HG02938 (cell line): Measurements from ENCODE around the gene TTBK2.
"Not testable (repeated sequence)": the region's sequence is repeated elsewhere in the genome, so short reads cannot be mapped to it uniquely, and the experiment has no call there.

Experiments
- ATAC-seq: cut with Tn5 transposase; IDR thresholded peaks from one replicate; pipeline ENCODE4 v1.9.1; 2021; ENCODE audit warnings: mild to moderate bottlenecking, moderate library complexity; ENCODE audit not compliant: unreplicated experiment

The TTBK2 gene

GRCh38 chr15:42911058-42911592 lies 9.5 kb downstream of the TTBK2 start:
- ATAC-seq, result no peak

DNA sequence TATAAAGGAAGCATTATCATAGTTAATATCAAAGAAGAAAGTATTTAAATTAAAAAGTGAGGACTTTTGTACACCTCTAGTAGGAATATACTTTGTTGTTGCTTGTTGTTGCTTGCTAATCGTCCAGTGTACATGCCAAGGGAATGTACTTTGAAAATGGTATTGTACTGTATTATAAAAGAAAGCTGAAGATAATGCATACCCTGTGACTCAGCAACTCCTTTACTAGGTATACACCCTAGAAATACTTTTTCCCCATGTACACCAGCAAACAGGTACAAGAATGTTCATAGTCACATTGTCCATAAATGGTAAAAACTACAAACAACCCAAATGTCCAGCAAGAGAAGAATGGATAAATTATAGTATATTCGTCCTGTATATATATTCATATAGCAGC lies 12.0 kb downstream of the TTBK2 start:
- no peak for ATAC-seq

DNA sequence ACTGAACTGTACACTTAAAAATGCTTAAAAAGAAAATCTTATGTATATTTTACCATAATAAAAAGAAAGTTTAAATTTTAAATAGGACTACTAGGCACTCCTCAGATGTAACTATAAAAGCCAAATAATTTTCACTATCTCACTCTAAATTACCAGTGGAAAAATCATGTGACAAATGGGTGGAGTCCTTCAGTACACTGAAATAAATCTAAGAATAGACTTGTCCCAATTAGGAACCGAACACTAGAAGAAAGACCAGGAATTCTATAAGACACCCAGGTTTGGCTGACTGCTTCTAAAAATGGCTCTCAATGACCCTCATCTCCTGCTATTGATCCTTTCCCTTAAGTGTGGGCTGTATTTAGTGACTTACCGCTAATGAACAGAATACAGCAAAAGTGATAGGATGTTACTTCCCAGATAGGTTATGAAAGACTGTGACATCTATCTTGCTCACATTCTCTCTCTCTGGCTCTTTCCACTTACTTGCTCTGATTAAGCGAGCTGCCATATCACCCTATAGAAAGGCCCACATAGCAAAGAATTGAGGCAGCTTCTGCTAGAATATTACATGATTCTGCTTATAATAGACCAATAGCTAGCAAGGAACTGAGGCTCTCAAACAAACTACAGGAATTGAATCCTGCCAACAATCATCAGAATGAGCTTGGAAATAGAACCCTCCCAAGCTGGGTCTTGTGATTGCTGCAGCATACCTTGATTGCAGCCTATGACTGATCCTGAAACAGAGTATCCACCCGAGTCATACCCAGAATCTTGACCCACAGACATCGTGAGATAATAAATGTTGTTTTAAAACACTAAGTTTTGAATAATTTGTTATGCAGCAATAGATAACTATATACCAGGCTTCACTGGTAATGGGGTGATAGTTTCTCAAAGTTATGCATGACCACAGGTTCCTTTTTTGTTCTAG lies 16.9 kb downstream of the TTBK2 start:
- no peak for ATAC-seq

GRCh38 chr15:42893911-42894310 lies 26.7 kb downstream of the TTBK2 start:
- ATAC-seq, result not testable (repeated sequence)

GRCh38 chr15:42891569-42891968 lies 29.0 kb downstream of the TTBK2 start:
- ATAC-seq, result no peak

DNA sequence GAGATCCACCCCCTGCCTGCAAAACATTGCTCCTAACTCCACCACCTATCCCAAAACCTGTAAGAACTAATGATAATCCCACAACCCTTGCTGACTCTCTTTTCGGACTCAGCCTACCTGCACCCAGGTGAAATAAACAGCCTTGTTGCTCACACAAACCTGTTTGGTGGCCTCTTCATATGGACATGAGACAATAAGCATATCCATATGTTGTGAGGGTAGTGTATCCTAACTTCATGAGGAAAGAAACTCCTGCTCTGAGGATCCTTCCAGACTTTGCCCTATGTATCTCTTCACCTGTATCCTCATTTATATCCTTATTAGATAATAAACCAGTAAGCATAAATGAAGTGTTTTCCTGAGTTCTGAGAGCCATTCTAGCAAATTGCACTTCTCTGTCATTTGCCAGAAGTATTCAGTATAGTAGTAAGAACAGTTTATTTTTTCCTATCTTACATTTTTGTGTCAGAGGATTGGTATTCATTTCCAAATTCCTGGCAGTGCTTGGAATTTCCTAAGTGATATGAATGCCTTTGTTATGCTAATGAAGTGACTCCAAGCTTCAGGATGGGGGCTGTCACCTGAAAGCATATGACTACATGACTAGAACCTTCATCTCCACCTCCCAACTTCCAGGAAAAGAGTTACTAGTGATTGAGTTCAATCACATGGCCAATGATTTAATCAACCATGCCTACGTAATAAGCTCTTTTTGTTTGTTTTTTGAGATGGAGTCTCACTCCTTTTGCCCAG lies 30.2 kb downstream of the TTBK2 start:
- no peak for ATAC-seq

DNA sequence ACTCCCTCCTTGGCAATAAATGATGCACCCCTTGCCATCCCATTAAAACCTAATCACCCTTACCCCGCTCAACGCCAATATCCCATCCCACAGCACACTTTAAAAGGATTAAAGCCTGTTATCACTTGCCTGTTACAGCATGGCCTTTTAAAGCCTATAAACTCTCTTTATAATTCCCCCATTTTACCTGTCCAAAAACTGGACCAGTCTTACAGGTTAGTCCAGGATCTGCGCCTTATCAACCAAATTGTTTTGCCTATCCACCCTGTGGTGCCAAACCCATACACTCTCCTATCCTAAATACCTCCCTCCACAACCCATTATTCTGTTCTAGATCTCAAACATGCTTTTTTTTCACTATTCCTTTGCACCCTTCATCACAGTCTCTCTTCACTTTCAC lies 33.2 kb downstream of the TTBK2 start:
- ATAC-seq, result not testable (repeated sequence)

GRCh38 chr15:42880121-42880520 lies 40.5 kb downstream of the TTBK2 start:
- no peak for ATAC-seq

- ATAC-seq, result no peak
Measured at GRCh38 chr15:42879443-42879842, 41.1 kb downstream of the TTBK2 start.

DNA sequence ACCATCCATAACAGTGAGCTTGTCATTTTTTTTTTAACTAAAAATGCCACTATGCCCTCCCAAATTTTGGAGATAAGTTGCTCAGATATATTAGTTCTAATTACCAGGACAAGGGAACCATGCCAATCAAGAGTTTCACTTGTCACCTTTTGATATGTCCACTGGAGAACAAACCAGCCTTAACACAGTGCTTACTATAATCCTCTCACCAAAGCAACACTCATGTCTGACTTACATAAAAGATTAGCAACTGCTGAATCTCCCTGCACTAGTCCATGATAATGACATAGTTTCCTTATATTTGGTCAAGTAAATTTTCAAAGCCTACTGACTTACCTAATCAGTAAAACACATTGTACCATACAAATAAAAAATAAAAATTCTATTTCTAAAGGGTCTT lies 44.4 kb downstream of the TTBK2 start:
- no peak for ATAC-seq

GRCh38 chr15:42868683-42869082 lies 51.9 kb downstream of the TTBK2 start:
- no peak for ATAC-seq

DNA sequence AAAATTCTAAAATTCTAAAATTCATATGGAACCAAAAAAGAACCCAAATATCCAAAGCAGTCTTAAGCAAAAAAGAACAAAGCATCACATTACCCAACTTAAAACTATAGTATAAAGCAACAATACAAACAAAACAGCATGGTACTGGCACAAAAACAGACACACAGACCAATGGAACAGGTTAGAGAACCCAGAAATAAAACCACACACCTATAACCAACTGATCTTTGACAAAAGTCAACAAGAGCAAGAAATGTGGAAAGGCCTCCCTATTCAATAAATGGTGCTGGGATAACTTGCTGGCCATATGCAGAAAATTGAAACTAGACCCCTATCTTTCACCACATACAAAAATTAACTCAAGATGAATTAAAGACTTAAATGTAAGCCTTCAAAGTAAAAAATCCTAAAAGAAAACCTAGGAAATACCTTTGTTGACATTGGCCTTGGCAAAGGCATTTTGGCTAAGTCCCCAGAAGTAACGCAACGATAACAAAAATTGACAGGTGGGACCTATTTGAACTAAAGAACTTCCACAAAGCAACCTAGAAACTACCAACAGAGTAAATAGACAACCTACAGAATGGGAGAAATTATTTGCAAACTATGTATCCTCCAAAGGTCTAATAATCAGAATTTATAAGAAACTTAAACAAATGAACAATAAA lies 56.9 kb downstream of the TTBK2 start:
- ATAC-seq, result no peak

DNA sequence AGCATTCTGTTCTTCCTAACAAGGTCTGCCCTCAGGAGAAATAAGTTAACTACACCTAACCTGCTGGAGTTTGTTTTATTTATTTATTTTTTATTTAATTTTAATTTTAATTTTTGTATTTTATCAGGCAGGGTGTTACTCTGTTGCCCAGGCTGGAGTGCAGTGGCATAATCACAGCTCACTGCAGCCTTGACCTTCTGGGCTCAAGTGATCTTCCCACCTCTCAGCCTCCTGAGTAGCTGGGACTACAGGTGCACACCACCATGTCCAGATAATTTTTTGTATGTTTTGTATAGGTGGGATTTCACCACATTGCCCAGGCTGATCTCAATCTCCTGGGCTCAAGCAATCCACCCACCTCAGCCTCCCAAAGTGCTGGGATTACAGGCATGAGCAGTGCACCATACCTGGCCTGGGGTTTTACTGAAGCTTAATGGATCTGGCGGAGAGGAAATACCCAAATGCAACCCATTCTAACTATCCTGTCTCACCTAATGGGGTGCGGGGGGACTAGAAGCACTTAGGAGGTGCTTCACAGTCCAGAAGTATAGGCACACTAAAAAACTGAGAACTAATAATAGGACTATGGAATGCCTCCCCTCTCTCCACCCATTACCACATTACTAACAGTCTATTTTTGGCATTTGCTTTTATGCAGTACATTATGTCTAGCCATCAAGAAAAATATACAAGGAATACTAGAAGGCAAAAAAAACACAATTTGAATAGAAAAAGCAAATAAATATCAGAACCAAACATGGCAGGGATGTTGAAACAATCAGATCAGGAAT lies 61.4 kb downstream of the TTBK2 start:
- no peak for ATAC-seq

DNA sequence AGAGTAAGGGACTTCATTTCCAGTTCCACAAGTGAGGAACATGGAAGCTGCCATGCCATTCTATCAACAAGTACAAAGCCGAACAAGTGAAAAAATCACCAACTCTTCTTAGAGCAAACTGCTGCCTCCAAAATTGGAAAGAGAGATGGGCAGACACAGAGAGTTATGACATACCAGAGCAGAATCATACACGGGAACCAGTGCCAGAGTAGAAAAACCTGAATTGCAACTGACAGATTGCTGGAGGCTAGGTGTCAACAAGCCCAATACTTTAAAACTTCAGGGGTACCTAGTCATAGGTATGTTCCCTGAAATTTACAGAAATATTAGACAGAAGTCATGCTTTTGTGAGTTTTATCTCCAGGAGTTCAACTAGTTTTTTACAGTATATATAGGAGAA lies 62.0 kb downstream of the TTBK2 start:
- no peak for ATAC-seq

GRCh38 chr15:42854576-42854975 lies 66.0 kb downstream of the TTBK2 start:
- ATAC-seq, result no peak

DNA sequence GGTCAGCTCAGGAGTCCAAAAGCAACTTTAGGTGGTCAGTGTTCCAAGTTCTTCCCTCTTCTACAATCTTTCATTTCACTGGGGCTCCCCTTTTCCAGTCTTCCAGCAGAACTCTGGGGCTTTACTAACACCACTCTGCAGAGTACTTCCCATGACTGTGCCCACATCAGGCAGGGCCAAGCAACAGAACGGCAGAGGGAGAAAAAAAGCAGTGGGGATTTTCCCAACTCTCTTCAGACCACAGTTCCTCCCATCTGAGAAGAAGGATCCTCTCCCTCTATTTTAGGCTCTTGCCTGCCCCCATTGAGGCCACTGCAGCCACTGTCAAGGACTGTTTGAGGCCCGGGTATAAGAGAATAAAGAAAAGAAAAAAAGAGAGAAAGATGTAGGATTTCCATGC lies 70.7 kb downstream of the TTBK2 start:
- no peak for ATAC-seq

DNA sequence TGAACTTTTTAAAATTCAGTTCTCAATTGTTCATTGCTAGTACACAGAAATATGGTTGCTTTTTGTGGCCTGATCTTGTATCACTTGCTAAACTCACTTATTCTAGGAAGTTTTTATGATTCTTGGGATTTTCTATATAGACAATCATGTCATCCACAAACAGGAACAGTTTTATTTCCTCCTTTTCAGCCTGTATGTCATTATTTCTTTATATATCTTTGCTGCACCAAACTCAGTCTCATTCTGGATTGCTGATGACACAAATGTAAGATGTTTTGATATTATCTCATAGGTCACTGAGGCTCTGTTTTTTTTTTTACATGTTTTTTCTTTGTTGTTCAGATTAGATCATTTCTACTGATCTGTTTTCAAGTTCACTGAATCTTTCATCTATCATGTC lies 71.7 kb downstream of the TTBK2 start:
- no peak for ATAC-seq

DNA sequence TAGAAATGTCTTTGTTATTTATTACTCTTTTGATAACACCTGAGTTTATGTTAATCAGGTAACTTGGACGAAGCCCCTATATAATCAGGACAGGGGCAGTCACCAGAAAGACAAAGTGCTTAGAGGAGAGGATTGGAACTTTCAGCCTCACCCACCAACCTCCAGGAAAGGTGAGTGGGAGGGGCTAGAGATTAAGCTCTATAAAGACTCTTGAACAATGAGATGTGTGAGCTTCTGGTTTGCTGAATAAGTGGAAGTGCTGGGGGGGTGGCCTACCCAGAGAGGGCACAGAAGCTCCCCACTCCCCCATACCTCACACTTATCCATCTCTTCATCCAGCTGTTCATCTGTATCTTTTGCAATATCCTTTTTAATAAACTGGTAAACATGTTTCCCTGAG lies 73.9 kb downstream of the TTBK2 start:
- no peak for ATAC-seq

DNA sequence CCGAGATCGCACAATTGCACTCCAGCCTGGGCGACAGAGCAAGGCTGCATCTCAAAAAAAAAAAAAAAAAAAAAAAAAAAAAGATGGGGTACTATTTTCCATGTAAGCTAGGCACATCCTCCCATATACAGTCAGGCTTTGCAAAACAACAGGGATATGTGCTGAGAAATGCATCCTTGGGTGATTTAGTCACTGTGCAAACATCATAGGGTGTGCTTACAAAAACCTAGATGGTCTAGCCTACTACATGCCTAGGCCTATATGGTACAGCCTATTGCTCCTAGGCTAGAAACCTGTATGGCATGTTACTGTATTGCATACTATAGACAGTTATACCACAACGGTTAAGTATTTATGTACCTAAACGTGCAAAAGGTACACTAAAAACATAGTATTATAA lies 75.0 kb downstream of the TTBK2 start:
- no peak for ATAC-seq

GRCh38 chr15:42843699-42844098 lies 76.9 kb downstream of the TTBK2 start:
- no peak for ATAC-seq

- ATAC-seq, result no peak
Measured at GRCh38 chr15:42836251-42836650, 84.3 kb downstream of the TTBK2 start.
